GM12864 (cell line): ENCODE results near the gene TBC1D17.

Experiments used
- DNase-seq: peaks from one replicate; pipeline ENCODE4 v3.0.0-alpha.2; 2011; ENCODE audit warnings: low read depth
- H3K4me3 ChIP-seq: 2 replicates; pipeline ENCODE4 v1.5.1; 2011; ENCODE audit warnings: mild to moderate bottlenecking, low read depth, low read length, control low read depth
- TF ChIP-seq, protein P1 (sequence below): IDR thresholded peaks from 2 replicates; pipeline ENCODE4 v1.5.1; 2011; ENCODE audit warnings: low read depth, mild to moderate bottlenecking, moderate library complexity, low read length, control low read depth, inconsistent platforms; ENCODE audit errors: missing control alignments

The TBC1D17 gene

DNA sequence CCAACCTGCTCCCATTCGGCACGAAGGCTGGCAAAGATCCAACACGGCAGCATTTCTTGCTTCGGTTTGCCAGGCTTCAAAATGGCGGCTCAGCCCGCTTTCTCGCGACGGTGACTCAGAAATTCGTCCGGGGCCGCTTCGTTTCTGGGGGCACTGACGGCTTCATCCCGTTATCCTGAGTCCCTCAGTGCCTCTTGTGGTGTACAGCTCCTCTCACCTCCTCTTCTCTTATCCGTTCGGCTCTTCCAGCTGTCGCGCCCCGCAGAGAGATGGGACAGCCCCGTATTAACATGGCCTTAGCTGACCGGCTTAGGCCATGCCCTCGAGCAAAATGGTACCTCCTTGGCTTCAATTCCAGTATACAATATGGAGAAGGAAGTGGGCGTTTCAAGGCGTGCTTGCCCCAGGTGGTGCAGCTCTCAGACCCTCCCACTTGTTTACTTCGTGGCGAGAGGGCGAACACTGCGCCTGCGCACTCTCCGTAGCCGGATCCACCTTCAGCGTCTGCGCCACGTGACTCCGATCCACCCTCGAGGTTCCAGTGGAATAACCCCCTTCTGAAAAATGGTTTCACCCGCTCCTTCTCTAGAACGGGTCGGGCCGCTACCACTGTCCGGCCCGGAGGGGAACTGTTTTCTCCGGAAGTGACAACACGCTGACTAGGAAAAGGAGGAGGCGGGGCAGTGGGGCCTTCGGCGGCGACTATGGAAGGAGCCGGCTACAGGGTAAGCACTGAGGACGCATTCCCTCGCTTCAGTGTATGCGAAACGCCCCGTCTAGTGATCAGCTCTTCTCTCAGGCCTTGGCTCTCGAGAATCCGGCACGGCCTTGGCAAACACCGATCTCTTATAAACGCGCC, at the start of gene TBC1D17, which contains the start of gene AKT1S1:
TSS of gene TBC1D17 (plus strand) at position 683 of the 859 bp plus-strand sequence. CDS start at position 705, 22 bp downstream.
TSS of gene AKT1S1 (minus strand) at position 336 of the 859 bp plus-strand sequence. CDS start 4,060 bp downstream, outside the sequence.
- TF ChIP-seq, protein P1, sequence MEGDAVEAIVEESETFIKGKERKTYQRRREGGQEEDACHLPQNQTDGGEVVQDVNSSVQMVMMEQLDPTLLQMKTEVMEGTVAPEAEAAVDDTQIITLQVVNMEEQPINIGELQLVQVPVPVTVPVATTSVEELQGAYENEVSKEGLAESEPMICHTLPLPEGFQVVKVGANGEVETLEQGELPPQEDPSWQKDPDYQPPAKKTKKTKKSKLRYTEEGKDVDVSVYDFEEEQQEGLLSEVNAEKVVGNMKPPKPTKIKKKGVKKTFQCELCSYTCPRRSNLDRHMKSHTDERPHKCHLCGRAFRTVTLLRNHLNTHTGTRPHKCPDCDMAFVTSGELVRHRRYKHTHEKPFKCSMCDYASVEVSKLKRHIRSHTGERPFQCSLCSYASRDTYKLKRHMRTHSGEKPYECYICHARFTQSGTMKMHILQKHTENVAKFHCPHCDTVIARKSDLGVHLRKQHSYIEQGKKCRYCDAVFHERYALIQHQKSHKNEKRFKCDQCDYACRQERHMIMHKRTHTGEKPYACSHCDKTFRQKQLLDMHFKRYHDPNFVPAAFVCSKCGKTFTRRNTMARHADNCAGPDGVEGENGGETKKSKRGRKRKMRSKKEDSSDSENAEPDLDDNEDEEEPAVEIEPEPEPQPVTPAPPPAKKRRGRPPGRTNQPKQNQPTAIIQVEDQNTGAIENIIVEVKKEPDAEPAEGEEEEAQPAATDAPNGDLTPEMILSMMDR, result no peak
- DNase-seq, result peak; percentile 100
- peak within 1 kb of the TSS; percentile 89 for H3K4me3 ChIP-seq

DNA sequence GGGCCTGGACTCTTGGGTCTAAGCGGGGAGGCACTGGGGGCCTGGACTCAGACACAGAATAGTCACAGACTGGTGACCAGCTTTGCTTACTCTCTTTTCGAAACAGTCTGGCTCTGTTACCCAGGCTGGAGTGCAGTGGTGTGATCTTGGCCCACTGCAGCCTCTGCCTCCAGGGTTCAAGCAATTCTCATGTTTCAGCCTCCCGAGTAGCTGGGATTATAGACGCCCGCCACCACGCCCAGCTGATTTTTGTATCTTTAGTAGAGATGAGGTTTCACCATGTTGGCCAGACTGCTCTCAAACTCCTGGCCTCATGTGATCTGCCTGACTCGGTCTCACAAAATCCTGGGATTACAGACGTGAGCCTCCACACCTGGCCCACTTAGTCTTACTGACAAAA, 48.3 kb upstream of the TBC1D17 start:
- TF ChIP-seq, protein P1, result no peak
- no peak overlapping the region for H3K4me3 ChIP-seq
- no peak for DNase-seq

DNA sequence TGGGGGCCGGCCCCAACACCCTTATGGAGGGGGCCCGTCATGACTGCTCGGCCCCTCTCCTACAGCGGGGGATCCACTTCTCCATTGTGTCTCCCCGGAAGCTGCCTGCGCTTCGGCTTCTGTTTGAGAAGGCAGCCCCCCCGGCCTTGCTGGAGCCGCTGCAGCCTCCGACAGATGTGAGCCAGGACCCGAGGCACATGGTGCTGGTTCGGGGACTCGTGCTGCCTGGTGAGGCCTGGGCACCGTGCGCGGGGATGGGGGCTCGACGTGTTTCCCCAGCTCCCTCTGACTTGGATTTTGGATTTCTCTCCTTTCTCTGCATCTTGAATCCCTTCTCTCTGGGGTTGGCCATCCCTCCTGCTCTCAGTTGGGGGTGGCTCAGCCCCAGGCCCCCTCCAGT, 47.8 kb upstream of the TBC1D17 start:
- DNase-seq, result no peak
- TF ChIP-seq, protein P1, result no peak
- no peak overlapping the region for H3K4me3 ChIP-seq

DNA sequence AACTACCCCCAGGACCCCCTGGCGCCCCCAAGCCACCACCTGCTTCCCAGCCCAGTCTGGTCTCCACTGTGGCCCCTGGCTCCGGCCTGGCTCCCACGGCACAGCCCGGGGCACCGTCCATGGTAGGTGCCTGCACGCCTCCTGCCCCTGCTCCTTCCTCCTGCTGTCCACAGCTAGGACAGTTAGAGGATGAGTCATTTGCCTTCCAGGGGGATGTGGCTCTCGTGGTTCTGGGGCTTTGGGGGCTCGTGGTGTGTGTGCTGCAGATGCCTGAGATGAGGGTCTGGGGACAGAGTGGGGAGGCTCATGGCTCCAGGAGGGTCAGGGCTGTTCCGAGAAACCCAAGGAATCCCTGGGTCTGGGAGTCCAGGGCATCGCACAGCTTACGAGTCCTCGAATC, 46.7 kb upstream of the TBC1D17 start:
- TF ChIP-seq, protein P1, result no peak
- H3K4me3 ChIP-seq, result no peak overlapping the region
- DNase-seq, result no peak

DNA sequence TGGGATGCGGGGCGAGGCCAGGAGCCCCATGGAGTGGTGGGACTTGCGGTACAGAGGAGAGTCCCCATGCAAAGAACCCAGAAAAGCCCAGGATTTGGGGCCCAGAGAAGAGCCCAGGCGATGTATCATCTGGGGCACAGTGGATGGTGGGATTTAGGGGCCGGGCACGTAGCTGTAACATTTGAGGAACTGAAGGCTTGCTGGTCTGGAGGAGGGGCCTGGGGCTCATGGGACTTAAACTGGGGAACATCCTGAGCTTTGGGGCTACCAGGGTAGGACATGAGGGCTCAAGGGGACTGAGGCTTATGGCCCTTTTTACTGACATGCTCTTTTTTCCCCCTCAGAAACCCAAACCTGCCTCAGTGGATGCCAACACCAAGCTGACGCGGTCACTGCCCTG, 45.9 kb upstream of the TBC1D17 start:
- no peak overlapping the region for H3K4me3 ChIP-seq
- DNase-seq, result no peak
- TF ChIP-seq, protein P1, result no peak

DNA sequence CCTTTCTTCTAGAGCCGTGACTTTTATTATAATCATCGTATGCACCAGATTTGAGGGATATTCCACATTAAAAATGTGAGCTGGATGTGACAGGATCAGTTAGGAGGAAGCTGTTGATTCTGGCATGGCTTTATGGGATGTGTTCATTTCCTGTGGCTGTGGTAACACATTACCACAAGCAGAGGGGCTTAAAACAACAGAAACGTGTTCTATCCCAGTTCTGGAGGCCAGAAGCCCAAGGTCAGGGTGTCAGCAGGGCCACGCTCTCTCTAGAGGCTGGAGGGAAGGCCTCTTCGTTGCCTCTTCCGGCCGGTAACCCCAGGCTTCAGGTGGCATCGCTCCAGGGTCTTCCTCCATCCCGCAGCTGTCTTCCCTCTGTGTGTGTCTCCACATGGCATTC, 44.9 kb upstream of the TBC1D17 start:
- TF ChIP-seq, protein P1, result no peak

More for the DNA sequence above, 44.9 kb upstream of the TBC1D17 start:
- no peak overlapping the region for H3K4me3 ChIP-seq
- no peak for DNase-seq
